GM18502 (cell line): ENCODE data around the gene GALNT2.

Source experiments
- ATAC-seq: cut with Tn5 transposase; IDR thresholded peaks from one replicate; pipeline ENCODE4 v1.9.1; 2021; ENCODE audit warnings: mild to moderate bottlenecking; ENCODE audit not compliant: unreplicated experiment, poor library complexity

The GALNT2 gene

DNA sequence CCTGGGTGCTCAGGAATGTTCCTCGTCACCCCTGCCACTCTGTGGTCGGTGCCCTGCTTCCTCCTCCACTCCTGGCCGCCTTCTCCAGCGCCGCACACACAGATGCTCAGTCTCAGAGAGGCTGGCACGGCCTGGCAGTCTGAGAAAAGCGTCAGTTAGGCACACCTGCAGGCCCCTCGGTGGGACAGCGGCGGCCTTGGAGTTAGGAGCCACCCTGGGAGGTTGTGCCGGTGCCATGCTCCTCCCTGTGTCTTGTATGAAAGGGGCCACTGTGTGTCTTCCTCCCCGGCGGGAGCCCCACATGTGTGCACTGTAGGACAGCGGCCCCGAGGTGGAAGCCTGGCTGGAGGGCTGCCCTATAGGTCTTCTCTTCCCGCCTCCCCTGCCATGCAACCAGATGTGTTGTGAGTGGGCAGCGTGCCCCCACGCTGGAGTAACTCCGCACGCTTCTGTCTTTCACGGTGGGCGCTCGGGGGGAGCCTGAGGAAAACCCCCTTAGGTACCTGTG, 213.9 kb downstream of the GALNT2 start:
- ATAC-seq: no peak

DNA sequence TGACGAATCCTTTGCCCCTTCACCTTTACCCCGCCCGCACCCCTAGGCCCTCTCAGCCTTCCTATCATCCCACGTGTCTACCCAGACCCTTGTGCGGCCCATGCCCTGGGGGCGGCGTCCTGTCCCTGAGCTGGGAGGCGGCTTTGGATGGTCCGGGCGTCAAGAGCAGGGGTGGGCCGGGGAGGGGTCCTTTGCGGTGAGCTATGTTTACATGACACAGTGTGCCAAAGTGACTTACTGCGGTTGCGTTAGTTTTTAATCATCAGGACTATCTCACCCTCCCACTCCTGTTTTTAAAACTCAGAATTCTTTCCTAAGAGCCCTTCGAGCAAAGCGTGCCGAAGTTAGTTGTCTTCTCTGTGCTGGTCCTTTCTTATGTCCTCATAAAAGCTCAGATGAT, 214.5 kb downstream of the GALNT2 start:
- ATAC-seq: no peak

DNA sequence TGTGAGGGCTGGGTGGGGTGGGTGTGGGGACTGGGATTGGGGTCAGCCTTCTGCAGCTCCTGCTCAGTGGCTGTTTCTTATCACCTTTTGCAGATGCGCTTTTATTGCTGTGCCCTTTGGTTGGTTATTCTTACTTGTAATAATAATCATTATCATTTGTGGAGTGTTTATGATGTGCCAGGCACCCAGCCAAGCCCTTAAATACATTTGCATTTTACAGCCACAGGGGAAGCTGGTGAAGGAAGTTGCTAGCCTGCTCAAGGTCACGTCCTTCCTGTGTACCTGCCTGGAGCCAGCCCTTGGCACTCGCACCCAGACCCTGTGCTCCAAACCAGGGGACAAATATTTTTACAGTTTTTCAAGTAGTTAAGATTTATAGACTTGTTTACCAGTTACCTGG, 215.1 kb downstream of the GALNT2 start:
- ATAC-seq: peak; percentile 57

DNA sequence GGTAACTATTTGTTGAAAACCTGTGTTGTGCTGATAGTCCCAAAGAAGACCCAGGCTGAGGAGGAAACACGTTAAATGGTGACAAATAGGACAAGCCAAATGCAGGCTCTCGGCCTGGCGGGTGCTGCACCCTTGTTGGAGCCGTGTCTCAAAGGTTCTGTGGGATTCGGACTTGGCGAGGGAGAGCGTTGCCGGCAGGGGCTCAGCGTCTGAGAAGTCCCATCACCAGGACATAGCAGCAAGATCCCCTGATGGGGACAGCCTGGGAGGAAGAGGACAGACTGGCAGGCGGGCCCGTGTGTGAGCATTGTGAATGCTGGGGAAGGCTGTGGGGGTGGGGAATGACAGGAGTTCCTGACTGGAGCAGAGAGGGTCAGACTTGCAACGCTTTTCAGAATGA, 216.6 kb downstream of the GALNT2 start:
- no peak for ATAC-seq

DNA sequence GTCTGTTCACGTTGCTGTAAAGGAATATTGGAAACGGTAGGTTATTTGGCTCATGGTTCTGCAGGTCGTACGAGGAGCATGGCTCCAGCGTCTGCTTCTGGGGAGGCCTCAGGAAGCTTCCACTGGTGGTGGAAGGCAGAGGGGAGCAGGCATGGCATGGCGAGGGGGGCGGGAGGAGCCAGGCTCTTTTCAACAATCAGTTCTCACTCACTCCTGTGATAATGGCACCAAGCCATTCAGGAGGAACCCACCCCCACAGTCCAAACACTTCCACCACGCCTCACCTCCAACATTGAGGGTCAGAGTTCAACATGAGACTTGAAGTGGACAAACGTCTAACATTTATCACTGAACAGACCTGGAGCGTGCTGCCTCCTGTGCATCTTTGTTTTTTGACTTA, 217.9 kb downstream of the GALNT2 start:
- ATAC-seq: no peak

DNA sequence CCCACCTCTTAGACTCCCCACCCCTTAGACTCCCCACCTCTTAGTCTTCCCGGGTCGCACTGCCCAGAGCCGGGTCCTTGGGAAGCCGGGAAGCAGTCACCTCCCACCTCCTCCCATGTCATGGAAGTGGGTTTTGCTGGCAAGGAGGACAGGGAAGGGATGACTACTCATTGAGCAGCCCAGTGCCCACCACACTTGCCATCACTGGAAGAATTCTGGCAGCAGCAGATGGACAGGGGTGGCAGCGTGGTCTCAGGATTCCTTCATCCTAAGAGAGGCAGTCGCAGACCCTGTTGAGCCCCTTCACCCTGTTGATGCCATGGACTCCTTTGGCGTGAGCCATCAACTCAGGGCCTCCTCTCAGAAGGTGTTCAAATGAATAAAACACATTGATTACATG, 218.3 kb downstream of the GALNT2 start:
- ATAC-seq: no peak

DNA sequence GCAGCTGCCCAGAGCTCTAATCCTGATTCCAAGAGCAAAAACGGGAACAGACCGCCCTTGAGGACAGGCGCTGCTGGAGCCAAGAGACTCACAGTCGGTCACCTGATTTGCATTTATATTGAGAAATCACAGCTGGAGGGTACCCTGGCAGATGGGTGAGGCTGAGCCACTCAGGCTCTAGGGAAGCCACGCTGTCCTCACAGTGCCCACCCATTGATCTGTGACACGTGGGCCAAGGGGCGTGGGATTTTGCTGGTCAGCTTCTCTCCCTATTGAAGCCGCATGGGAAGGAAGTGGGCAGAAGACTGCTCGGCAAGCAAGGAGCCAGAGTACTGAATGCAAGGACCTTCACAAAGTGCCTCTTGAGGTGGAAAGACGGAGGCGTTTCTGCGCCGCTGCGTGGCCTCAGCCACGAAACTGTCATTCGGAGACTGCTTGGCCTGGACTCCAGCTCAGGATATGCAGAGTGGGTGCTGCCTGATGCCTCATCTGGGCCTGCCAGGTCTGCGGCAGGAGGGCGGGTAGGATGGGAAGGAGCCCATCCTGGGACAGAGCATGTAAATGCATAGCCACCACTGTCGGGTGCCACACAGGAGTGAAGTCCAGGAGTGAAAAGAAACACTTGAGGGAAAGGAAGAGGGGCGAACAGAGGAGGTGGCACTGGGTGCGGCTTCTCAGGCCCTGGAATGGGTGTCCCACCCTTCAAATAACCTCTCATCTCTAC, 219.3 kb downstream of the GALNT2 start:
- ATAC-seq: no peak

DNA sequence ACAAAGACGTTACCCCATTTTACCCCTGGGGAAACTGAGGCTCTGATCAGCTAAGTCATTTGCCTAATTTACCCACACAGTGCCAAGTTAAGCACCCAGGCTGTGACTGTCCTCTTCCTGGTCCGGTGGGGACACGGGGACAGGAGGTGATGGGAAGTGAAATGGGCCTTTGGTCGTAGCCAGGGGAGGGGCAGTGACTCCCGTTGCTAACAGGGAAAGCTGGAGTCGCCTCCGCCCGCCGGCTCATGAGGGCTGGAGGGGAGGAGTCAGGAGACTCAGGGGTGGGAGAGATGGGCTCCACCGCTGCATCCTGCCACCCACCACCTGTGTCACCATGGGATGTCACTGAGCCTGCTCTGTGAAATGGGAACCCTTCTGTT, 219.8 kb downstream of the GALNT2 start:
- ATAC-seq: no peak

DNA sequence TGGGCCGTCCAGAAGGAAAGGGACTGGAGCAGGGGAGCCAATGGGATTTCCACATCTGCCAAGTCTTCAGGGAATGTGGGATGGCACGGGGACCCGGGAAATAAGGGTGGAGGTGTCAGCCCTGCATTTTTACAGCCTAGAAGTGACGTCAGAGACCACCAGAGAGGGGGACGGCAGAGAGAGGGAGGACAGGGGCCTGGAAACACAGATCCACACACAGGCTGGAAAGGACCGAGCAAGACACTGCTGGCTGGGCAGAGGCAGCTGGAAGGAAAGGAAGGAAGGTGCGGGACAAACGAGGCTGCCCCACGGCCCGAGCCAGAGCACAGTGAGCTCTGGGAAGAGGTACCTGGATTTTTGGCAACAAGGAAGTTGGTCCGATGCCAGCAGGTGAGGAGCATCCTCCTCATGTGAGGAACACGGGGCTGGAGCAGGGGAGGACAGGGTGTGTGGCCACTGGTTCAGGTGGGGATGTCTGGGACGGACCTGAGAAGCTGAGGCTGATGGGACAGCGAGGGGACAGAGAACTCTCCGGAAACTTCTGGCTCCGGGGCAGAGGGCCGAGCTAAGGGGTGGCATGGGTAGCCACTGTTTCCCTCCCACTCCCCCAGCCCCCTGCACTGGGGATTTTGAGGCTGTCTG, 220.8 kb downstream of the GALNT2 start:
- no peak for ATAC-seq

DNA sequence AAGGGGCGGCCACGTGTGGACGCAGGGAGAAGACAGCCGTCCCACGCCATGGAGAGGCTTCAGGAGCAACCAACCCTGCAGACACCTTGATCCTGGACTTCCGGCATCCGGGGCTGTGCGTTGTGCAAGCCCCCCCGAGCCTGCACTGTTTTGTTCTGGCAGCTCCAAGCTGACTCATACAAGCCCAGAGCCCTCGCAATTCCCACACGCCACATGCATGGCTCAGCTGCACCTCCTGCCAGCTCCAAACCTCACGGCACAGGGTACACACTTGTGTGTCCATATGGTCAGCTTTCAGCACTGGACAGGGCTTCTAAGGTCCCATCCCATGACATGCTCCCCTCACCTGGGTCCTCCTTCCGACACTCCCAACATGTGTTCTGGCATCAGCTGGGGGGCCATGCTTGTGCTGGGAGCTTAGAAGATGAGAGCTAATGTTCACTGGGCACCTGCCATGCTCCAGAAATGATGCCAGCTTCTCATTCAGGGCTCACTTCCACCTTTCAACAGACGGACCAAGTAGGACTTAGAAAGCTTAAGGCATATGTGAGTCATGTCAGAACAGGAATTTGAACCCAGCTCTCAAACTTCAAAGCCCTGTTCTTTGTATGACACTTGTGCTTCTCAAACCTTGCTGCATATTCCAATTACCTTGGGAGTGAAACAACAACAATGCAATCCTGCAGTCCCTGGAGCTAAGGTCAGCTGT, 221.8 kb downstream of the GALNT2 start:
- no peak for ATAC-seq

DNA sequence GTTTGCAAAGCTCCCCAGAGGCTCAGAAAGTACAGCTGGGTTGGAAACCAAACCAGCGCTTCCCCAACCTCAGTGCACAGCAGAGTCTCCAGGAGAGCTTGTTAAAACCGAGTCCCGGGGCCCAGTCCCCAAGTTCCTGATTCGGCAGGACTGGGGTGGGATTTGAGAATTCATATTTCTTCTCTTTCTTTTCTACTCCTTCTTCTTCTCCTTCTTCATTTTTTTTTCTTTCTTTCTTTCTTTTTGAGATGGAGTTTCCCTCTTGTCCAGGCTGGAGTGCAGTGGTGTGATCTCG, 222.3 kb downstream of the GALNT2 start:
- ATAC-seq: no peak

DNA sequence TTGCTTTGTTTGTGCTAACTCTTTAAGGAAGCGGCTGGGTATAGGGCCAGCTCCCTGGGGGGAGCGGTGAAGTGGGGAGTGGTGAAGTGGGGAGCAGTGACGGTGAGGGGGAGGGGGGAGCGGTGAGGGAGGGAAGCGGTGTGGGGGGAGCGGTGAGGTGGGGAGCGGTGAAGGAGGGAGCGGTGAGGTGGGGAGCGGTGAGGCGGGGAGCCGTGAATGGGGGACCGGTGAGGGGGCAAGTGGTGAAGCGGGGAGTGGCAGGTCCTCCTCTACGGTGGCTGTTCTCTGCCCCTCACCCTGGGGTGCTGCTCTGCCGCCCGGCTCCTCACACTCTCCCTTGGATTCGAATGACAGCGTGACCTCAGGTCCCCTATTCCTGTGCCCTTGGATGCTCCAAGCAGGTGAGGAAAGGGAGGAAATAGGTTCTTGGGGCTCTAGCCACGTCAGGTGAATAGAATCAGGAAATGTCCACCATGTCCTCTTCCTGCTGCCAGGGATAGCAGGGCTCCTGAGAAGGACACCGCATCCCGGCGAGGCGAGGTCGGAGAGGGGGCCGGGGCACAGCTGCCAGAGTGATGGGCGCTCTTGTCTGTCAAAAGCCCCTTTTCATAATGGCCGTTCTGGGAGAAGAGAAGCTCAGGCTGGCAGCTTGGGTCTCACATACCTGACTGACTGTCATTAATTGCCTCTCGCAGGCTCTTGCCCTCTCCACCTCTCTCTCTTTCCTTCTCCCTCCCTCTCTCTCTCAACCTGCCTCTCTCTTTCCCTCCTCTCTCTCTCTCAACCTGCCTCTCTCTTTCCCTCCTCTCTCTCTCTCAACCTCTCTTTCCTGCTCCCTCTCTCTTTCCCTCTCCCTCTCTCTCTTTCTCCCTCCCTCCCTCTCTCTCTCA, 224.9 kb downstream of the GALNT2 start:
- no peak for ATAC-seq

DNA sequence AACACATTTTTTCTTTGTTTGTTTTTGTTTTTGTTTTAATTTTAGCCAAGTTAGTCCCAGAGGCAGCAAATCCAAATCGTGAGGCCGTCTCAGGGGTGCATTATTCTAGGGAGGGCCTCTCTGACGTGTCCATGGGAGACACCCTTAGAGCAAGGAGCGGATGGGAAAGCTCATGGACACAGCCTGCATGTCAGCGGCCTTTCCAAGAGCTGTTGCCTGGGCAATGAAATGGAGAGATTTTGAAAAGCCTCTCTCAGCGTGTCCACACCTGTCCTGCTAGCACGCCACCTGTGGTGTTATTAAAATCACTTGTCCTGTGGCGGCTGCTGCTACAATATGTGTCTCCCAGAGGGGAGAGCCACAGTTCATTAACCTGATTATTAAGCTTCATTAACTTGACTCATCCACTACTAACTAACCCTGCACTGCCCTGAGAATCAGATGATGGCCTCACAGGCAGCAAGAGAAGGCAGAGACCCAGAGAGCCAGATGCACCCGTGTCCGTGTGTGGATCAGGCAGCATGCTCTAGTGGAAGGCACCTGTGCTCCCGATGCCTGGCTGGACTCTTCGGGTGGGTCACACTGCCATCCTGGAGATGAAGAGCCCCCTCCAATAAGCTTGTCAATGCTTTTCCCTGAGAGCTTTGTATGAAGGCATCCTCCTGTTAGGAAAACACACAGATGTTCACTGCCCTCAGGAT, 225.8 kb downstream of the GALNT2 start:
- no peak for ATAC-seq

DNA sequence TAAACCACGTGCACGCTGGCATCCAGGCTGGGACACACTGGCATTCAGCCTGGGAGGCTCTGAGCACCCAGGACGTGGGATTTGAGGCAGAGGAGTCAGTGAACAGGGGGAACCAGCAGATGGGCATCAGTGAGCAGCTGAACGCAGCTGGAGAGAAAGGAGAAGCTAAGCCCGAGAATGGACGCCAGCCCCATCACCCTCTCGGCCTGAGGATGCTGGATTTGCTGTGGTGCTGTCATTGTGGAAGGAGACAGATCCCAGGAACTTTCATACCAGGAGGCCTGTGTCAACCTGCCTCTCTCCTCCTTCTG, 226.3 kb downstream of the GALNT2 start:
- no peak for ATAC-seq

DNA sequence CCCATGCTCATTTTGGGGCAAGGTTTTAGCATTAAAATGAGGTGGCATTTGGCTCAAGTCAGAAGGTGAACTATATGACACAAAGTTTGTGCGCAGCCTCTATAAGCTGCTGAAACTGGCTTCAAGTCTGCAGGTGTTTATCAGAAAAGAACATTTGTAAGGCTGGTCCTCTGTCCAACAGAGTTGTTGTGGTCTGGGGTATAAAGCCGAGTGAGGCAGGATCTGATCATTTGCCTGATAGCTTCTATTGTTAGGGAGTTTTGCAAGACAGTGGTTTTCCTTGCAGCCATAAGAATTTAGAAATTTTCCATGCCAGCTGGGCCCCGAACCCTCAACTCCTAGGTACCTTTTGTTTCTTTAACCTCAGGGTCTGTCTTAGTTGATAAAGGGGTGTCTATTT, 228.3 kb downstream of the GALNT2 start:
- ATAC-seq: no peak

DNA sequence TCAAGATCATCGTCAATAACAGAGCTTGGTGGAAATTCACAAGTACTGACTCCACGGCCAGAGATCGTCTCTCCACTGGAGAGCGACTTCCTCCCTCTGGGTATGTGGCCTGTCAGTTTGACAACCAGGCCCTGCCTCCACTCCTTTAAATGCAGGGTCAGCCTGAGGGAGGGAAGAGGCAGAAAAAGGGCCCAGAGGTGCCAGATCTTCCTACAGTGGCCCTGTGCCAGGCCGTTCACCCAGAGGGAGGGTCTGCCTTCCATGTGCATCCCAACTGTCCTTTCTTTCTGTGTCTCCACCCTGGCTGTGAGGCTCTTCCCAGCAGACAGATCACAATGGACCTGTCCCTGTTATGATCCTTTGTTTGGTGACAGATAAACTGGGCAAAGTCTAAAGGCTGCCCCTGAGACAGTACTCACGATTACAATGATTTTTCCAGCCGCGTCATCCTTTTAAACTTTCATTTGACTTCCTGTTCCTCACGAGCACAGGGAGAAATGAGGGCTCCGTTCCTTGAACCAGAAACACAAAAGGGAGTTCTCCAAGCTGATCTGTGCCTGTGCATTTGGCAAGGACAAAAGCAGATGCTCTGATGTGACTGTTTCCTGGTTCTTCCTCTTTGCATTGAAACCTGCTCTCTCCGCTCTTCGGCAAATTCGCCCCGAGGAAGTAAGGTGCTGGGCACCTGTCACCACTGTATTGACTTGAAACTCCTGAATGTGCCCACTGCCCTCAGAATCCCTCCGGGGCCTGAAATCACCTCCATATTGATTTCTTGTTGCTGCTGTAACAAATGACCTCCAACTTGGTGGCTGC, 232.4 kb downstream of the GALNT2 start:
- ATAC-seq: no peak

DNA sequence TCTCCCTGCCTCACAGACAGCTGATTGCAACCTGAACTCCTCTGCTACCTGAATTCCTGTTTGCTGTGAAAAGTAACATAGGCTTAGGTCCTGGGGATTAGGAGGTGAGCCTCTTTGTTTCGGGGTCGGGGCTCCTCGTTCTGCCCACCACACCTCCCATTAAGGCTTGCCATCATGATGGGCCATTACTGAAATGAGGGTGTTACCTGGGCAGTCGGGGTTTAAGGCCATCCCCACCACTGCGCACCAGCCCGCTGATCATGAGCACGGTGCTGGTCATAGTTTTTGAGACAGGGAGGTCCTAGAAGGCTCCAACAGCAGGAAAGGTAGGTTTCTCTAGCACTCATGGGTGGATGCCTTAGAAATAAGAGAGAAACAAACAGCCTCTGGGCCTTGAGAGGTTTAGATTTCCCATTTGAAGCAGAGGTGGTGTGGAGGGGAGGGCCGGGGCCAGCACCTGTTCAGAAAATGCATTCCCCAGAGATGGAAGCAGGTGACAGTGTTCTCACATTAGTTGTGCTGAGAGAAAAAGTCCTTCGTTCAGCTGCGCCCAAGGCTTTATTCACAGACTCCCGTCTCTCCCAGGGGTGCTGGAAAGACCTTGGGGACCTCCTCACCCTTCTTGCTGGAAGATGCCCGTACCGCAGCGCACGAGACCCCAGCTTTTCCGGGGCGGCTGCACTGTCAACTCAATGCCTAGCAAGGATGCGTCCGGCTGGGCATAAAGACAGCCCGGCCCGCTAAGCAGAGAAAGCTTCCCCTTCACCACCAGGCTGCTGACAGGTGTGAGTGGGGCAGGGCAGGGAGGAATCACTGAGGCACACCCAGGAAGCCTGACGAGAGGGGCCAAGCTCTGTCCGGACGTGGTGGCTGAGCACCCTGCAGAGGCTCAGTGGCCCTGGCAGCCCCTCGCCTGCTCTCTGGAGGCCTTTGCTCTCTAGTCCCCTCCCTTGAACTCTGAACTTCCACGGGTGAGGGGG, 233.6 kb downstream of the GALNT2 start:
- ATAC-seq: no peak

DNA sequence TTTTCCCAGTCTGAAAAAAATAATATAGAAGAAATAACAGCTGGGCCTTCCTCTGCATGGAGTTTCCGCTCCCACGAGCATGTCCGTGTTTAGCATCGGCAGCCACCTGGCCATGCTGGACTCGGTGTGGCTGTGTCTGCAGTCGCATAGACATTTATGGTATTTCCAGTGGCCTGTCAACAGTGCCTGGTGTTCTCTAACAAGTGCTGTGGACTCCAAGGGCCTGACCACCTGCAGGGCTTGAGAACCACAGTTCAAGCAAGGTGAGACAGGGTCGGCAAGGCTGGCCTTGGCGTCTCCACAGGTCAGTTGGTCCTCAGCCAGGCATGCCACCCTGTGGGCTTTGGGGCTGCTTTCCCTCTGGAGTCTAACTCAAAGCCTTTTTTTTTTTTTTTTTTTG, 234.3 kb downstream of the GALNT2 start:
- ATAC-seq: no peak
